Central memory CD8-positive, alpha-beta T cell (primary cell): ENCODE data around the gene MOSPD3.

Experiments
- ATAC-seq: fragments of 150-1000 bp; cut with Tn5 transposase; replicated peaks from 2 replicates; pipeline ENCODE4 v1.10.0; 2022; ENCODE audit warnings: mild to moderate bottlenecking, moderate FRiP score, moderate number of reproducible peaks; ENCODE audit not compliant: poor library complexity, severe bottlenecking; ENCODE audit errors: extremely low read depth
- DNase-seq, 2 donors: peaks; one replicate each; pipeline ENCODE4 v3.0.0; 2021; ENCODE audit warnings: low spot score in 2 of 2
- H3K27ac Mint-ChIP-seq: one replicate; pipeline ENCODE4 v1.8.0; 2022; ENCODE audit warnings: low read depth, mild to moderate bottlenecking, moderate library complexity, mixed read lengths
- H3K27me3 Mint-ChIP-seq: one replicate; pipeline ENCODE4 v1.8.0; 2022; ENCODE audit warnings: mixed read lengths
- H3K36me3 Mint-ChIP-seq: one replicate; pipeline ENCODE4 v1.8.0; 2022; ENCODE audit warnings: mild to moderate bottlenecking, moderate library complexity, mixed read lengths; ENCODE audit not compliant: insufficient read depth
- H3K4me1 Mint-ChIP-seq: one replicate; pipeline ENCODE4 v1.8.0; 2022; ENCODE audit warnings: mixed read lengths
- H3K4me3 Mint-ChIP-seq: one replicate; pipeline ENCODE4 v1.8.0; 2022; ENCODE audit warnings: mild to moderate bottlenecking, moderate library complexity, mixed read lengths
- H3K9me3 Mint-ChIP-seq: one replicate; pipeline ENCODE4 v1.8.0; 2022; ENCODE audit warnings: mixed read lengths

MOSPD3 gene

GRCh38 chr7:100588438-100588837 is 23.9 kb upstream of the MOSPD3 start:
- DNase-seq (no peak), ATAC-seq (no peak)
- H3K4me1 Mint-ChIP-seq = peaks cover 27% of the 10 kb centered on the region
- no peaks in the 10 kb centered on the region for H3K9me3 Mint-ChIP-seq
- H3K27ac Mint-ChIP-seq = no peak overlapping the region
- peaks cover 13% of the 10 kb centered on the region for H3K36me3 Mint-ChIP-seq
- peaks cover 21% of the 10 kb centered on the region for H3K27me3 Mint-ChIP-seq
- peak overlapping the region; percentile 45 for H3K4me3 Mint-ChIP-seq

- Mint-ChIP-seq H3K27me3 (peaks cover 21% of the 10 kb centered on the region), H3K27ac (no peak overlapping the region), H3K9me3 (no peaks in the 10 kb centered on the region), H3K36me3 (peaks cover 10% of the 10 kb centered on the region), H3K4me1 (peaks cover 17% of the 10 kb centered on the region), H3K4me3 (no peak overlapping the region)
- ATAC-seq (no peak), DNase-seq (no peak)
Measured at GRCh38 chr7:100589341-100589947, 22.9 kb upstream of the MOSPD3 start.

- peaks cover 21% of the 10 kb centered on the region for H3K27me3 Mint-ChIP-seq
- H3K36me3 Mint-ChIP-seq = peaks cover 9% of the 10 kb centered on the region
- H3K9me3 Mint-ChIP-seq = no peaks in the 10 kb centered on the region
- DNase-seq (no peak), ATAC-seq (no peak)
- peaks cover 9% of the 10 kb centered on the region for H3K4me1 Mint-ChIP-seq
- H3K27ac Mint-ChIP-seq = no peak overlapping the region
- no peak overlapping the region for H3K4me3 Mint-ChIP-seq
Measured at GRCh38 chr7:100590077-100590737, 22.1 kb upstream of the MOSPD3 start.

GRCh38 chr7:100591596-100591995 is 20.7 kb upstream of the MOSPD3 start:
- DNase-seq = no peak
- Mint-ChIP-seq H3K4me1 (peaks cover 2% of the 10 kb centered on the region), H3K27me3 (peaks cover 21% of the 10 kb centered on the region), H3K36me3 (no peaks in the 10 kb centered on the region), H3K27ac (no peak overlapping the region), H3K4me3 (no peak overlapping the region), H3K9me3 (no peaks in the 10 kb centered on the region)
- no peak for ATAC-seq

- no peak overlapping the region for H3K27ac Mint-ChIP-seq
- H3K36me3 Mint-ChIP-seq = no peaks in the 10 kb centered on the region
Measured at GRCh38 chr7:100595188-100595587, 17.2 kb upstream of the MOSPD3 start.

GRCh38 chr7:100598425-100598824 is 13.9 kb upstream of the MOSPD3 start:
- Mint-ChIP-seq H3K4me3 (no peak overlapping the region), H3K27ac (no peak overlapping the region), H3K9me3 (no peaks in the 10 kb centered on the region), H3K4me1 (peaks cover 2% of the 10 kb centered on the region), H3K27me3 (no peaks in the 10 kb centered on the region), H3K36me3 (no peaks in the 10 kb centered on the region)
- ATAC-seq (no peak), DNase-seq (no peak)

More at GRCh38 chr7:100595188-100595587, 17.2 kb upstream of the MOSPD3 start:
- DNase-seq (no peak), ATAC-seq (no peak)
- Mint-ChIP-seq H3K4me3 (no peak overlapping the region), H3K9me3 (no peaks in the 10 kb centered on the region), H3K27me3 (peaks cover 16% of the 10 kb centered on the region), H3K4me1 (no peaks in the 10 kb centered on the region)

GRCh38 chr7:100599911-100600729 is 12.2 kb upstream of the MOSPD3 start:
- Mint-ChIP-seq H3K36me3 (no peaks in the 10 kb centered on the region), H3K9me3 (no peaks in the 10 kb centered on the region), H3K27ac (no peak overlapping the region), H3K27me3 (no peaks in the 10 kb centered on the region), H3K4me1 (peaks cover 11% of the 10 kb centered on the region), H3K4me3 (no peak overlapping the region)
- ATAC-seq (no peak), DNase-seq (no peak)

GRCh38 chr7:100600730-100601038 is 11.7 kb upstream of the MOSPD3 start:
- Mint-ChIP-seq H3K4me3 (no peak overlapping the region), H3K9me3 (no peaks in the 10 kb centered on the region), H3K27me3 (no peaks in the 10 kb centered on the region), H3K36me3 (no peaks in the 10 kb centered on the region), H3K4me1 (peaks cover 17% of the 10 kb centered on the region), H3K27ac (no peak overlapping the region)
- ATAC-seq = no peak
- DNase-seq = no peak

GRCh38 chr7:100602889-100603725 is 9.2 kb upstream of the MOSPD3 start:
- Mint-ChIP-seq H3K4me3 (peak overlapping the region; percentile 85), H3K27ac (peak overlapping the region; percentile 93), H3K9me3 (no peaks in the 10 kb centered on the region), H3K36me3 (peaks cover 2% of the 10 kb centered on the region), H3K4me1 (peaks cover 17% of the 10 kb centered on the region), H3K27me3 (no peaks in the 10 kb centered on the region)
- no peak for DNase-seq
- ATAC-seq = no peak

- peaks cover 4% of the 10 kb centered on the region for H3K36me3 Mint-ChIP-seq
- peak overlapping the region; percentile 93 for H3K27ac Mint-ChIP-seq
- no peaks in the 10 kb centered on the region for H3K27me3 Mint-ChIP-seq
- peaks cover 17% of the 10 kb centered on the region for H3K4me1 Mint-ChIP-seq
- peak overlapping the region; percentile 85 for H3K4me3 Mint-ChIP-seq
- H3K9me3 Mint-ChIP-seq = no peaks in the 10 kb centered on the region
- DNase-seq (no peak), ATAC-seq (peak; percentile 5)
Measured at GRCh38 chr7:100603726-100604027, 8.7 kb upstream of the MOSPD3 start.

GRCh38 chr7:100604028-100604975 is 8.0 kb upstream of the MOSPD3 start:
- Mint-ChIP-seq H3K9me3 (no peaks in the 10 kb centered on the region), H3K36me3 (peaks cover 5% of the 10 kb centered on the region), H3K27ac (peak overlapping the region; percentile 93)

More at GRCh38 chr7:100604028-100604975, 8.0 kb upstream of the MOSPD3 start:
- ATAC-seq (peak; percentile 69), DNase-seq (peak; percentile 55 to 62)
- Mint-ChIP-seq H3K27me3 (no peaks in the 10 kb centered on the region), H3K4me1 (peaks cover 17% of the 10 kb centered on the region), H3K4me3 (peak overlapping the region; percentile 85)
